Tibial nerve (tissue), 4 donors: ENCODE data around the gene C1R. TPM values are rescaled to one million over a fixed set of nuclear protein-coding genes. Genes with fewer than 3 reads are reported as not detected.
A peak's percentile ranks its signal among the peaks of the same experiment; 100 is the strongest.
"Not testable (repeated sequence)": the region's sequence is repeated elsewhere in the genome, so short reads cannot be mapped to it uniquely, and the experiment has no call there.

Experiments
- DNase-seq, 2 donors: peaks; one replicate each; pipeline ENCODE4 v3.0.0-alpha.2; 2019; ENCODE audit warnings: low spot score in 2 of 2
- H3K27ac ChIP-seq, 4 donors: fragments of 200-600 bp; sonication (generic) in 3 of 4; one replicate each; pipeline ENCODE4 v1.5.1; 2017 to 2019; ENCODE audit warnings: mild to moderate bottlenecking in 1 of 4
- H3K27me3 ChIP-seq, 2 donors: fragments of 200-600 bp; sonication (generic) in 1 of 2; one replicate each; pipeline versions ENCODE4 v1.5.1 to v1.6.0; 2017 to 2019
- H3K36me3 ChIP-seq, 3 donors: fragments of 200-600 bp; sonication (generic); one replicate each; pipeline ENCODE4 v1.5.1; 2018 to 2019
- H3K4me1 ChIP-seq, 4 donors: fragments of 200-600 bp; sonication (generic) in 3 of 4; one replicate each; pipeline ENCODE4 v1.5.1; 2017 to 2019
- H3K4me3 ChIP-seq, 4 donors: fragments of 200-600 bp; sonication (generic) in 3 of 4; one replicate each; pipeline ENCODE4 v1.5.1; 2017 to 2019; ENCODE audit warnings: mild to moderate bottlenecking in 1 of 4, moderate library complexity in 1 of 4
- H3K9me3 ChIP-seq, 4 donors: fragments of 200-600 bp; sonication (generic) in 3 of 4; one replicate each; pipeline ENCODE4 v1.5.1; 2017 to 2019
- CTCF ChIP-seq, 5 experiments: fragments of 200-600 bp in 3 of 5; fragments of 450-650 bp in 2 of 5; sonication (generic) in 3 of 5; IDR thresholded peaks; one replicate each; pipeline ENCODE4 v1.5.1; 2016 to 2019; ENCODE audit warnings: antibody characterized with exemption in 5 of 5, mild to moderate bottlenecking in 3 of 5, moderate library complexity in 2 of 5
- EP300 ChIP-seq, 2 donors: sonication (generic); formaldehyde crosslinking; IDR thresholded peaks; one replicate each; pipeline ENCODE4 v1.6.1; 2017; ENCODE audit warnings: antibody characterized with exemption in 2 of 2, mild to moderate bottlenecking in 1 of 2
- POLR2A ChIP-seq, 2 donors: fragments of 450-650 bp; IDR thresholded peaks; one replicate each; pipeline ENCODE4 v1.6.1; 2017; ENCODE audit warnings: antibody characterized with exemption in 2 of 2, mild to moderate bottlenecking in 2 of 2, moderate library complexity in 2 of 2
- WGBS, 2 donors: methylation state at CpG; one replicate each; pipeline ENCODE4 v1.1.5; 2018; 5-methylcytosine and 5-hydroxymethylcytosine counted together
- total RNA-seq, 4 donors: library from RNA; depleted of rRNA; stranded (reverse); fragments of >200 nt; gene quantifications; one replicate each; pipeline ENCODE4 v1.1.0, GENCODE V29; 2016

The C1R gene
- total RNA-seq, 4 donors from 2014 or later: 528 to 1,237 (median 593) TPM

GRCh38 chr12:7058163-7058845 is 33.9 kb downstream of the C1R start:
- H3K36me3 ChIP-seq: peaks cover 0 to 10% (median 0%) of the 10 kb centered on the region in 3 donors
- no peaks in the 10 kb centered on the region for H3K27me3 ChIP-seq
- H3K4me1 ChIP-seq: peaks cover 0 to 36% (median 9%) of the 10 kb centered on the region in 4 donors
- 64 to 68% methylated on average over 3 of the region's 3 CpGs for WGBS, 2 donors
- peak overlapping the region in 2 of 4 donors; percentile 12 to 85 for H3K27ac ChIP-seq
- no peak for DNase-seq
- no peaks in the 10 kb centered on the region for H3K9me3 ChIP-seq
- TF ChIP-seq EP300 (IDR thresholded peaks at IDR 0.05) (no peak), POLR2A (IDR thresholded peaks at IDR 0.05) (no peak), CTCF (IDR thresholded peaks at IDR 0.05) (no peak)
- no peak overlapping the region for H3K4me3 ChIP-seq

- 91 to 92% methylated on average over 2 of the region's 2 CpGs for WGBS, 2 donors
- H3K27me3 ChIP-seq, H3K9me3 ChIP-seq, H3K27ac ChIP-seq, DNase-seq, H3K4me3 ChIP-seq, H3K36me3 ChIP-seq: not testable (repeated sequence)
- peaks cover 0 to 18% (median 4%) of the 10 kb centered on the region in 4 donors for H3K4me1 ChIP-seq
Observed at GRCh38 chr12:7055736-7056135, 36.5 kb downstream of the C1R start.

- TF ChIP-seq POLR2A (IDR thresholded peaks at IDR 0.05) (no peak), EP300 (IDR thresholded peaks at IDR 0.05) (no peak), CTCF (IDR thresholded peaks at IDR 0.05) (no peak)
- Histone ChIP-seq H3K9me3 (no peaks in the 10 kb centered on the region), H3K4me1 (peaks cover 0 to 15% (median 3%) of the 10 kb centered on the region in 4 donors), H3K27me3 (no peaks in the 10 kb centered on the region), H3K27ac (no peak overlapping the region), H3K36me3 (no peaks in the 10 kb centered on the region), H3K4me3 (no peak overlapping the region)
- DNase-seq: no peak
- WGBS, 2 donors: 78 to 88% methylated on average over 4 of the region's 4 CpGs
Observed at GRCh38 chr12:7054925-7055324, 37.3 kb downstream of the C1R start.

- H3K9me3 ChIP-seq, H3K27me3 ChIP-seq, H3K36me3 ChIP-seq, DNase-seq, H3K27ac ChIP-seq, H3K4me3 ChIP-seq, H3K4me1 ChIP-seq: not testable (repeated sequence)
- WGBS, 2 donors: 88 to 92% methylated on average over 3 of the region's 3 CpGs
Observed at GRCh38 chr12:7049973-7050372, 42.3 kb downstream of the C1R start.

GRCh38 chr12:7049445-7049951 is 42.7 kb downstream of the C1R start:
- not testable (repeated sequence) for H3K4me1 ChIP-seq, H3K4me3 ChIP-seq, DNase-seq, H3K36me3 ChIP-seq, H3K27me3 ChIP-seq, H3K27ac ChIP-seq, H3K9me3 ChIP-seq
- WGBS, 2 donors: 74 to 80% methylated on average over 10 of the region's 10 CpGs

GRCh38 chr12:7047306-7047705 is 44.9 kb downstream of the C1R start:
- H3K36me3 ChIP-seq: no peaks in the 10 kb centered on the region
- H3K4me1 ChIP-seq: no peaks in the 10 kb centered on the region
- H3K4me3 ChIP-seq: no peak overlapping the region
- H3K27ac ChIP-seq: no peak overlapping the region
- 63 to 73% methylated on average over 5 of the region's 5 CpGs for WGBS, 2 donors
- TF ChIP-seq EP300 (IDR thresholded peaks at IDR 0.05) (no peak), CTCF (IDR thresholded peaks at IDR 0.05) (no peak), POLR2A (IDR thresholded peaks at IDR 0.05) (no peak)
- no peak for DNase-seq
- H3K9me3 ChIP-seq: no peaks in the 10 kb centered on the region
- no peaks in the 10 kb centered on the region for H3K27me3 ChIP-seq
